HUES6 (cell line): ENCODE measurements around the gene PELO.

Experiments used
- H3K27ac ChIP-seq: 2 replicates; pipeline ENCODE4 v1.7.0; 2013; ENCODE audit warnings: low read depth, mild to moderate bottlenecking, low read length, inconsistent platforms
- H3K27me3 ChIP-seq: 2 replicates; pipeline ENCODE4 v1.6.1; 2013; ENCODE audit warnings: low read length; ENCODE audit not compliant: control insufficient read depth, insufficient read depth
- H3K36me3 ChIP-seq: 2 replicates; pipeline ENCODE4 v1.6.1; 2013; ENCODE audit warnings: low read length; ENCODE audit not compliant: control insufficient read depth, insufficient read depth
- H3K4me1 ChIP-seq: 2 replicates; pipeline ENCODE4 v1.6.1; 2013; ENCODE audit warnings: low read length; ENCODE audit not compliant: control insufficient read depth, insufficient read depth
- H3K4me3 ChIP-seq: 2 replicates; pipeline ENCODE4 v1.5.1; 2013; ENCODE audit warnings: low read depth, low read length
- H3K9ac ChIP-seq: one replicate; pipeline ENCODE4 v1.6.1; 2013; ENCODE audit warnings: mild to moderate bottlenecking, low read length
- H3K9me3 ChIP-seq: 2 replicates; pipeline ENCODE4 v1.6.1; 2013; ENCODE audit warnings: low read depth, low read length; ENCODE audit not compliant: control insufficient read depth, insufficient read depth

Gene PELO

DNA sequence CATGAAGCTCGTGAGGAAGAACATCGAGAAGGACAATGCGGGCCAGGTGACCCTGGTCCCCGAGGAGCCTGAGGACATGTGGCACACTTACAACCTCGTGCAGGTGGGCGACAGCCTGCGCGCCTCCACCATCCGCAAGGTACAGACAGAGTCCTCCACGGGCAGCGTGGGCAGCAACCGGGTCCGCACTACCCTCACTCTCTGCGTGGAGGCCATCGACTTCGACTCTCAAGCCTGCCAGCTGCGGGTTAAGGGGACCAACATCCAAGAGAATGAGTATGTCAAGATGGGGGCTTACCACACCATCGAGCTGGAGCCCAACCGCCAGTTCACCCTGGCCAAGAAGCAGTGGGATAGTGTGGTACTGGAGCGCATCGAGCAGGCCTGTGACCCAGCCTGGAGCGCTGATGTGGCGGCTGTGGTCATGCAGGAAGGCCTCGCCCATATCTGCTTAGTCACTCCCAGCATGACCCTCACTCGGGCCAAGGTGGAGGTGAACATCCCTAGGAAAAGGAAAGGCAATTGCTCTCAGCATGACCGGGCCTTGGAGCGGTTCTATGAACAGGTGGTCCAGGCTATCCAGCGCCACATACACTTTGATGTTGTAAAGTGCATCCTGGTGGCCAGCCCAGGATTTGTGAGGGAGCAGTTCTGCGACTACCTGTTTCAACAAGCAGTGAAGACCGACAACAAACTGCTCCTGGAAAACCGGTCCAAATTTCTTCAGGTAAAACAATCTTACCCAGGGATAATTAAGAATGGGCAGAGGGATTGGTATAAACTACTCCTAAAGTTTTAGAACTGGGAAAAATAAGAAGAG is 12.9 kb downstream of the PELO start:
- Histone ChIP-seq H3K9me3 (no peaks in the 10 kb centered on the region), H3K36me3 (peaks cover 11% of the 10 kb centered on the region), H3K4me1 (peaks cover 38% of the 10 kb centered on the region), H3K27me3 (no peaks in the 10 kb centered on the region), H3K9ac (peak overlapping the region; percentile 91), H3K4me3 (peak overlapping the region; percentile 92), H3K27ac (peak overlapping the region; percentile 87)

DNA sequence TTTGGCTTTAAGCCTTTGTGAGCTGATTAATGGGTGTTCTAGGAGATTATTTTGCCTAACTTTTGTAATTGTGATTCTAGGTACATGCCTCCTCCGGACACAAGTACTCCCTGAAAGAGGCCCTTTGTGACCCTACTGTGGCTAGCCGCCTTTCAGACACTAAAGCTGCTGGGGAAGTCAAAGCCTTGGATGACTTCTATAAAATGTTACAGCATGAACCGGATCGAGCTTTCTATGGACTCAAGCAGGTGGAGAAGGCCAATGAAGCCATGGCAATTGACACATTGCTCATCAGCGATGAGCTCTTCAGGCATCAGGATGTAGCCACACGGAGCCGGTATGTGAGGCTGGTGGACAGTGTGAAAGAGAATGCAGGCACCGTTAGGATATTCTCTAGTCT is 13.6 kb downstream of the PELO start:
- Histone ChIP-seq H3K4me1 (peaks cover 38% of the 10 kb centered on the region), H3K4me3 (peak overlapping the region; percentile 92), H3K9ac (peak overlapping the region; percentile 91), H3K9me3 (no peaks in the 10 kb centered on the region), H3K27ac (peak overlapping the region; percentile 87), H3K36me3 (peaks cover 11% of the 10 kb centered on the region), H3K27me3 (no peaks in the 10 kb centered on the region)

DNA sequence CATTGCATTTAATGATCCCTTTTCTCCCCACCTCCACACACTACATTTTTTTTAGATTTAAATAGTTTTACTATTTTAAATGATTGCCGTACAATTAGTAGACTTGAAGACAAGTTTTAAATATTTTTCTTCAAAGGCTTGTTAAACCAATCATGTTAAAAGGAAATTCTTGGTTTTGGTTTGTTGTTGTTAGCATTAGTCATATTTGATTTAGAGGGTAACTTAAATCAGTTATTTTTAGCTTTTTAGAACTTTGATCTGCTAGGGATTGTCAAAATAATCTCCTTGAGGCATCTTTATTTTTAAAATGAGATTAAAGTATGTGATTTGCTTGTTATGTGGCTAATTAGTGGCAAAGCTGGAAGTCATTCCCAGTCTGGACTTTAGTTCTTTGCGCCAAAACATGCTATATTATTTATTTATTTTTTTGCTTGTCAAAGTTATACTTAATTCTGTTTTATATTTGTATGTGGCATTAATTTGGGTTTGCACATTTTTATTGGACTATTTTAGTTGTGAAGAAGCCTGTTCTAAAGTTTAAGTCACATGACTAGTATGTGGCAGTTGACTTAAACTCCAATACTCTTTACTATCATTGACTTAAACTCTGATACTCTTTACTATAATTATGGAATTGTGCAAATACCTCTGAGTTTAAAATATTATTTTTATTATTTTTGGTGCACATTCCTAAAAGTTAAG is 14.7 kb downstream of the PELO start:
- Histone ChIP-seq H3K4me1 (peaks cover 32% of the 10 kb centered on the region), H3K9ac (no peak overlapping the region)

DNA sequence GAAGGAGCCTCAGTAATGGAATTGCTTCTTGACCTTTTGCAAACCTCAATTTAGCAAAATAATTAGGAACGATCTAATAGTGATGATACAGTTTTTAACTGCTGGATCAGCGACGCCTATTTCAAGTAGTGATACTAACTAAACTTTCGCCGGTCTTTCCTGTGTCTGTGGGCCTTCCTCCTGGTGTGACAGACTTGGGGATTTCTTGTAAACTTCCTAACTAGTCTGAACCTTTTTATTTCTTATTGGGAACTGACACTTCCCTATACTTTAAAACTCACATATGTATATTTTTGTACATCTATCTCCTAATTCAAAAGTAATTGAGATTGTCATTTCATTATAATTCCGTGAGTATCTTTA is 15.2 kb downstream of the PELO start:
- Histone ChIP-seq H3K9me3 (no peaks in the 10 kb centered on the region), H3K27me3 (no peaks in the 10 kb centered on the region), H3K27ac (no peak overlapping the region), H3K4me1 (peaks cover 26% of the 10 kb centered on the region), H3K4me3 (peak overlapping the region; percentile 92), H3K9ac (no peak overlapping the region), H3K36me3 (peaks cover 11% of the 10 kb centered on the region)

More for the DNA sequence above, 14.7 kb downstream of the PELO start:
- no peaks in the 10 kb centered on the region for H3K9me3 ChIP-seq
- peak overlapping the region; percentile 92 for H3K4me3 ChIP-seq
- no peak overlapping the region for H3K27ac ChIP-seq
- H3K36me3 ChIP-seq: peaks cover 11% of the 10 kb centered on the region
- no peaks in the 10 kb centered on the region for H3K27me3 ChIP-seq

DNA sequence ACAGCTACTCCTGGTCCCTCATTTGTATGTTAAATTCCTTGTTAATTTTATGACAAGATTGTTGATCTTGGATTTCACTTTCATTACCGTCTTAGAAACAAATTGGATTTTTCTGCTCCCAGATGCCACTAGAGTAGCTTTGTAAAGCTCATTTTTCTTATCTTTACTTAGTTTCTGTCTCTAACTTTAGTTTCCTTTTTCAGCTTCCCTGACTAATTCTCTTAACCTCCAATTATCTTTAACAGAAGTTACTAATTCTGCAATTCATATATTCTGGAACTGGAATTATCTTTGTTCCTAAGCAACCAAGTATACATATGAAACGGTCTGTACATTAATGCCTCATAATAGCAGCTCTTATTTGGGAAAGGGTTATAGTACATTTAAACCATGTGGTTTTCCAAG is 16.7 kb downstream of the PELO start:
- Histone ChIP-seq H3K4me3 (no peak overlapping the region), H3K36me3 (peaks cover 11% of the 10 kb centered on the region), H3K9ac (no peak overlapping the region)

DNA sequence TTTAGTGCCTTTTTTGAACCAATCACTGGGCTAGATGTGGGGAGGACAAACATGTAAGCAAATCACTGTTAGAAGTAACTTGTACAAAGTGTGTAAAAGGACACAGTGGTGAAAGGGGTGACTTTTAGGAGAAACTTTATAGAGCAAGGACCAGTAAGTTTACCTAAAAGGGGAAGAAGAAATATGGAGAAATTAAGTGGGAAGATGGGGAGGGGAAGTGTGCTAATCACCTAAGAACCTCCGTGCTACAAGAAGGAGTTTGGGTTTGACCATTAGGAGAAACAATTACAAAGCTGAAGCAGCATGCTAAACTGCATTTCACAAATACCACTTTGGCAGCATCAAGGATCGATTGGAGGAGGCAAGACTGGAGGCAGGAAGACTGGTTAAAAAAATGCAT is 17.3 kb downstream of the PELO start:
- H3K36me3 ChIP-seq: peaks cover 11% of the 10 kb centered on the region
- no peaks in the 10 kb centered on the region for H3K27me3 ChIP-seq
- H3K9ac ChIP-seq: no peak overlapping the region
- H3K9me3 ChIP-seq: no peaks in the 10 kb centered on the region
- no peak overlapping the region for H3K27ac ChIP-seq
- no peak overlapping the region for H3K4me3 ChIP-seq
- peaks cover 16% of the 10 kb centered on the region for H3K4me1 ChIP-seq

More for the DNA sequence above, 16.7 kb downstream of the PELO start:
- Histone ChIP-seq H3K27ac (no peak overlapping the region), H3K9me3 (no peaks in the 10 kb centered on the region), H3K4me1 (peaks cover 16% of the 10 kb centered on the region), H3K27me3 (no peaks in the 10 kb centered on the region)

DNA sequence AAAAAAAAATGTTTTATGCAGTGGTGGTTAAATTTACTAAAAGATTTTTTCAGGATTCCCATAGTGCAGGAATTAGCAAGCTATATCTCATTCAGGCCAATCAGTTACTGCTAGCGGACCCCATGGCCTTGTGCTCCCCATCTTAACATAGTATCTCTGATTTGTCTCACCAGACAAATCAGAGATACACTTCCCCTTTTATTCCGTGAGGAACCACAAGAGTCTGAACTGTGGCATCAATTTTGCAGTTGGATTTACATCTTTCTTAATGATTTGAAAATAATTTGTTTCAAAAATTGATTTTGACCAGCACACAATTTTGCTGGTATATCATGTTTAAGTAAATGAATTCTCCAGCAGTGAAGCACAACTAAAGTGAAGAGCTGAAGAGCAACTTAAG is 17.9 kb downstream of the PELO start:
- Histone ChIP-seq H3K27me3 (no peaks in the 10 kb centered on the region), H3K9me3 (no peaks in the 10 kb centered on the region), H3K9ac (no peak overlapping the region), H3K36me3 (peaks cover 11% of the 10 kb centered on the region), H3K4me3 (no peak overlapping the region), H3K4me1 (peaks cover 16% of the 10 kb centered on the region), H3K27ac (no peak overlapping the region)

DNA sequence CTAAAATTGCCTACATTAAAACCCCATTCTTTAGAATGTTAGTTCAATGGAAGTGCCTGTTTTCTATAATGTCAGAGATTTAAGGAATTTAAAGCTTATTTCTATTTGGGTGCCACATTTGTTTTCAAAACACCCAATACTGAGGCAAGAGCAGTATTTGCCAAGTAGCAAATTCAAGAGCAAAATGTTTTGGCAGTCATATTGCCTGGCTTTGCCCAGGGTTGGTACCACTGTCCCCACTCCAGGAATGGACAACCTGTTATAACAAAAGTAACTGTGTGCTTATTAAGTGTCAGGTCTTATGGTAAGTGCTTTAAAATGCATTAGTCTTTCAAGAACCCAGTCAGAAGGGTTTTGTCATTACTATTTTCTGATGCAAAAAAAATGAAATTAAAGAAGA is 19.3 kb downstream of the PELO start:
- no peak overlapping the region for H3K27ac ChIP-seq
- H3K4me1 ChIP-seq: peaks cover 11% of the 10 kb centered on the region

DNA sequence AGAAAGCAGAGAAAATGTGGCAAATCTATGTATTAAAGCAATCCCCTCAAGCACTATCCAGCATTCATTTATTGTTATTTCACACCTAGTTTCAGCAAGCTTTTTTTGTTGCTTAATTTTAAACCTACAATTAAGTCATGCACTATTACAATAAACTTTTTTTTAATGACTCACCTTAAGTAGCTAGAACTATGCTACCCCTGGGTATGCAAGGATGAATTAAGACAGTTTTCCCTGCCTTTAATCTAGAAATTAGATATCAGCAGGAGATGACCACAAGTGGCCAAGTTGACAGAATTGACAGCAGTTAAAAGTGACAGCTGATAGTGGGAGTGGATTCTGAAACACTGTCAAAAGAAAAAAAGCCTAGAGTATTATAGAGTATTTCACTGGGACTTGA is 20.0 kb downstream of the PELO start:
- no peaks in the 10 kb centered on the region for H3K9me3 ChIP-seq
- H3K27ac ChIP-seq: no peak overlapping the region
- H3K4me1 ChIP-seq: peaks cover 7% of the 10 kb centered on the region
- H3K27me3 ChIP-seq: no peaks in the 10 kb centered on the region
- 0 out of 2 replicates have a peak, but pooled peaks cover 3% of the 10 kb centered on the region for H3K36me3 ChIP-seq
- no peak overlapping the region for H3K9ac ChIP-seq
- no peak overlapping the region for H3K4me3 ChIP-seq

More for the DNA sequence above, 19.3 kb downstream of the PELO start:
- Histone ChIP-seq H3K4me3 (no peak overlapping the region), H3K27me3 (no peaks in the 10 kb centered on the region), H3K9me3 (no peaks in the 10 kb centered on the region), H3K36me3 (peaks cover 3% of the 10 kb centered on the region; the same call in 1 of the 2 replicates), H3K9ac (no peak overlapping the region)

DNA sequence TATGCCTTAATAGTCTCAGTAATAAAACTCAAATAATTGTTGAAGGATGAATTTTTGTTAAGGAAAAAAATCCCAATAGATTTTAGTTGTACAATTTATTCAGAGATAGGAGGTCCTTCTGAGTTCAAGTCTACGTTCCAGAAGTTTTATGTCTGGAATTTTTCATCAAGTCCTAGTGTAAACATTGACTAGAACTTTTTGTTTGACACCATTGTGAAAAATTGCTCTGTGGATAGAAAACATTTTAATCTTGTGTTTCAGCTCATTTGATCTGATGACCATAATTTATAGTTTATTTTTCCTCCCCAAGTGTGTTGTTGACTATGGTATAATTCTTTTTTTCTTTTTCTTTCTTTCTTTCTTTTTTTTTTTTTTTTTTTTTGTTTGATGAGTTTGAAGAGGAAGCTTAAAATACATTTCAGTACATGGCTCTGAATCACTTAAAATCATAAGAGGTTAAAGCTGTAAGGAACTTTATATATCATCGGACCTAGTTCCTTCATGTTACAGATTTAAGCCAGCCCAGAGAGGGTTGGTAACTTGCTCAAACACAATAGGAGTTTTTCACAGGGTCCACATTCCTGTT is 20.7 kb downstream of the PELO start:
- Histone ChIP-seq H3K27me3 (no peaks in the 10 kb centered on the region), H3K9ac (no peak overlapping the region), H3K4me1 (peaks cover 5% of the 10 kb centered on the region), H3K4me3 (no peak overlapping the region), H3K36me3 (0 out of 2 replicates have a peak, but pooled peaks cover 3% of the 10 kb centered on the region), H3K27ac (no peak overlapping the region), H3K9me3 (no peaks in the 10 kb centered on the region)

DNA sequence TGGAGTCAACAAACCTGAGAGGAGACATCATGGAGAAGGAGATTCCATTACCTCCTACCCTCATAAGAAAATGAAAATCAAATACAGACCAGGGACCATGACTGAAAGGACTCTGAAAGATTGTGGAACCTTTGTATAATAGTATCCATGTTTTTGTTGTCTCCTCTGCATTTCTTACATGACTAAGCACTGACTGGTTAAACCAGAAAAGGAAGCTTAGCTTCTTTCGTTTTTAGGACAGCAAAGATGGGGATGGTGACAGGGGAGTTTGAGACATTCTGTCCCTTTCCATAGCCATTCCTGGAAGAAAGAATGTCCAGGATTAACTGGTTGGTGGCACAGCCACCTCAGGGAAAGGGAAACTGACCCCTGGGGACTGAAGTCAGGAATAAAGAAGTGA is 22.2 kb downstream of the PELO start:
- peaks cover 4% of the 10 kb centered on the region for H3K4me1 ChIP-seq
- H3K27me3 ChIP-seq: no peaks in the 10 kb centered on the region
- H3K9ac ChIP-seq: no peak overlapping the region
- H3K4me3 ChIP-seq: no peak overlapping the region
- H3K36me3 ChIP-seq: no peaks in the 10 kb centered on the region
- H3K27ac ChIP-seq: no peak overlapping the region
- H3K9me3 ChIP-seq: no peaks in the 10 kb centered on the region
